Stimulated activated CD8-positive, alpha-beta memory T cell treated with anti-CD3 and anti-CD28 coated beads, Interleukin-7, amount 100 ng/mL, for 48 hours (primary cell): ENCODE results near the gene MYO3B.

Experiments used
- DNase-seq, 2 donors: peaks; one replicate each; pipeline ENCODE4 v3.0.0-alpha.2; 2020; ENCODE audit warnings: low read depth in 1 of 2; ENCODE audit errors: extremely low read depth in 1 of 2

Gene MYO3B

GRCh38 chr2:170501421-170502043 lies 323.6 kb downstream of the MYO3B start:
- DNase-seq, result no peak

GRCh38 chr2:170502361-170503130 lies 324.6 kb downstream of the MYO3B start:
- no peak for DNase-seq

- DNase-seq, result no peak
These were observed 325.6 kb downstream of the MYO3B start for GRCh38 chr2:170503563-170503962.

GRCh38 chr2:170503971-170504809 lies 326.2 kb downstream of the MYO3B start:
- no peak for DNase-seq

GRCh38 chr2:170504810-170505145 lies 326.8 kb downstream of the MYO3B start:
- no peak for DNase-seq

GRCh38 chr2:170505631-170506275 lies 327.8 kb downstream of the MYO3B start:
- DNase-seq, result no peak

- peak in 1 of 2 donors; percentile 31 for DNase-seq
These were observed 331.7 kb downstream of the MYO3B start for GRCh38 chr2:170509452-170510193.

- no peak for DNase-seq
These were observed 334.3 kb downstream of the MYO3B start for GRCh38 chr2:170512266-170512665.

GRCh38 chr2:170514140-170514539 lies 336.2 kb downstream of the MYO3B start:
- no peak for DNase-seq

GRCh38 chr2:170517538-170517937 lies 339.6 kb downstream of the MYO3B start:
- no peak for DNase-seq

- DNase-seq, result no peak
These were observed 341.0 kb downstream of the MYO3B start for GRCh38 chr2:170518911-170519310.

GRCh38 chr2:170521299-170521698 lies 343.4 kb downstream of the MYO3B start:
- no peak for DNase-seq

GRCh38 chr2:170523506-170523905 lies 345.6 kb downstream of the MYO3B start:
- no peak for DNase-seq

- DNase-seq, result no peak
These were observed 347.1 kb downstream of the MYO3B start for GRCh38 chr2:170524828-170525565.

- DNase-seq, result no peak
These were observed 347.6 kb downstream of the MYO3B start for GRCh38 chr2:170525566-170525900.

GRCh38 chr2:170530284-170530745 lies 352.4 kb downstream of the MYO3B start:
- DNase-seq, result no peak

GRCh38 chr2:170530803-170531564 lies 353.0 kb downstream of the MYO3B start:
- no peak for DNase-seq

- DNase-seq, result no peak
These were observed 353.9 kb downstream of the MYO3B start for GRCh38 chr2:170531876-170532275.

- DNase-seq, result no peak
These were observed 355.2 kb downstream of the MYO3B start for GRCh38 chr2:170533156-170533555.
